Naive B cell (primary cell): Measurements from ENCODE around the gene SCMH1. TPM values are rescaled to one million over a fixed set of nuclear protein-coding genes. Genes with fewer than 3 reads are reported as not detected.
A peak's percentile ranks its signal among the peaks of the same experiment; 100 is the strongest.
"Not testable (repeated sequence)": the region's sequence is repeated elsewhere in the genome, so short reads cannot be mapped to it uniquely, and the experiment has no call there.

ENCODE experiments used
- ATAC-seq, 2 donors: fragments of 150-1000 bp; cut with Tn5 transposase; 2 replicates each; pipeline ENCODE4 v1.10.0; 2021; ENCODE audit warnings: low read depth in 2 of 2, mild to moderate bottlenecking in 2 of 2, moderate library complexity in 2 of 2
- DNase-seq: peaks from one replicate; pipeline ENCODE4 v3.0.0; 2022
- H3K27ac Mint-ChIP-seq, 6 donors: one replicate each; pipeline ENCODE4 v1.8.0; 2020 to 2022; ENCODE audit warnings: mild to moderate bottlenecking in 6 of 6, mixed read lengths in 6 of 6, moderate library complexity in 5 of 6, inconsistent platforms in 2 of 6
- H3K27me3 Mint-ChIP-seq, 3 donors: one replicate each; pipeline ENCODE4 v1.8.0; 2021 to 2022; ENCODE audit warnings: mixed read lengths in 3 of 3, mild to moderate bottlenecking in 1 of 3
- H3K36me3 Mint-ChIP-seq, 2 donors: one replicate each; pipeline ENCODE4 v1.8.0; 2020 to 2022; ENCODE audit warnings: mixed read lengths in 2 of 2, inconsistent platforms in 1 of 2, mild to moderate bottlenecking in 1 of 2
- H3K4me1 Mint-ChIP-seq, 3 donors: one replicate each; pipeline ENCODE4 v1.8.0; 2020 to 2022; ENCODE audit warnings: mixed read lengths in 3 of 3, inconsistent platforms in 1 of 3, mild to moderate bottlenecking in 1 of 3, moderate library complexity in 1 of 3
- H3K4me3 Mint-ChIP-seq, 8 donors: one replicate each; pipeline ENCODE4 v1.8.0; 2020 to 2022; ENCODE audit warnings: mild to moderate bottlenecking in 8 of 8, mixed read lengths in 8 of 8, moderate library complexity in 8 of 8, inconsistent platforms in 2 of 8
- H3K9me3 Mint-ChIP-seq, 7 donors: one replicate each; pipeline ENCODE4 v1.8.0; 2020 to 2022; ENCODE audit warnings: mixed read lengths in 7 of 7, mild to moderate bottlenecking in 5 of 7, inconsistent platforms in 2 of 7, moderate library complexity in 1 of 7
- polyA plus RNA-seq, 6 donors: library from polyadenylated mRNA; unstranded; fragments of 300-500 nt; fragmentation: Illumina TruSeq; gene quantifications; one replicate each; pipeline ENCODE4 v1.2.3, GENCODE V29; 2021; ENCODE audit warnings: low read depth in 6 of 6

Gene SCMH1
- polyA plus RNA-seq, 6 donors from 2014 or later = 2.1 to 16.9 (median 6.2) TPM

GRCh38 chr1:41152622-41153044, 89.5 kb downstream of the SCMH1 start:
- Mint-ChIP-seq H3K9me3 (no peaks in the 10 kb centered on the region), H3K27ac (no peak overlapping the region), H3K4me3 (no peak overlapping the region), H3K4me1 (no peaks in the 10 kb centered on the region), H3K27me3 (no peaks in the 10 kb centered on the region), H3K36me3 (peaks cover 14 to 16% of the 10 kb centered on the region in 2 donors)
- DNase-seq (no peak), ATAC-seq (no peak)

GRCh38 chr1:41151846-41152245, 90.3 kb downstream of the SCMH1 start:
- ATAC-seq = no peak
- DNase-seq = no peak
- Mint-ChIP-seq H3K4me3 (no peak overlapping the region), H3K4me1 (no peaks in the 10 kb centered on the region), H3K36me3 (peaks cover 14 to 16% of the 10 kb centered on the region in 2 donors), H3K9me3 (no peaks in the 10 kb centered on the region), H3K27me3 (no peaks in the 10 kb centered on the region), H3K27ac (no peak overlapping the region)

- Mint-ChIP-seq H3K4me1 (no peaks in the 10 kb centered on the region), H3K27ac (no peak overlapping the region), H3K27me3 (no peaks in the 10 kb centered on the region), H3K36me3 (peaks cover 14 to 16% of the 10 kb centered on the region in 2 donors), H3K9me3 (no peaks in the 10 kb centered on the region), H3K4me3 (no peak overlapping the region)
- DNase-seq (no peak), ATAC-seq (no peak)
Observed at GRCh38 chr1:41149570-41149969, 92.5 kb downstream of the SCMH1 start.

- H3K27ac Mint-ChIP-seq = peak overlapping the region in 1 of 6 donors; percentile 32
- H3K4me1 Mint-ChIP-seq = no peaks in the 10 kb centered on the region
- peaks cover 0 to 12% (median 8%) of the 10 kb centered on the region in 7 donors for H3K9me3 Mint-ChIP-seq
- ATAC-seq (no peak), DNase-seq (no peak)
- H3K27me3 Mint-ChIP-seq = no peaks in the 10 kb centered on the region
- H3K36me3 Mint-ChIP-seq = peaks cover 24 to 37% of the 10 kb centered on the region in 2 donors
- no peak overlapping the region for H3K4me3 Mint-ChIP-seq
Observed at GRCh38 chr1:41144285-41144684, 97.8 kb downstream of the SCMH1 start.

GRCh38 chr1:41138549-41138948, 103.6 kb downstream of the SCMH1 start:
- ATAC-seq (no peak), DNase-seq (no peak)
- H3K27ac Mint-ChIP-seq = peak overlapping the region in 1 of 6 donors; percentile 80
- peaks cover 44 to 50% of the 10 kb centered on the region in 2 donors for H3K36me3 Mint-ChIP-seq
- no peak overlapping the region for H3K4me3 Mint-ChIP-seq
- peaks cover 6 to 10% (median 8%) of the 10 kb centered on the region in 3 donors for H3K4me1 Mint-ChIP-seq
- no peaks in the 10 kb centered on the region for H3K27me3 Mint-ChIP-seq
- H3K9me3 Mint-ChIP-seq = peaks cover 4 to 17% (median 12%) of the 10 kb centered on the region in 7 donors

GRCh38 chr1:41135196-41135947, 106.7 kb downstream of the SCMH1 start:
- H3K9me3 Mint-ChIP-seq = peaks cover 4 to 9% (median 5%) of the 10 kb centered on the region in 7 donors
- H3K4me3 Mint-ChIP-seq = no peak overlapping the region
- H3K27ac Mint-ChIP-seq = peak overlapping the region in 3 of 6 donors; percentile 47 to 73 (median 71)
- no peak for ATAC-seq
- H3K27me3 Mint-ChIP-seq = no peaks in the 10 kb centered on the region
- no peak for DNase-seq
- H3K36me3 Mint-ChIP-seq = peaks cover 37 to 38% of the 10 kb centered on the region in 2 donors
- H3K4me1 Mint-ChIP-seq = peaks cover 6 to 10% (median 8%) of the 10 kb centered on the region in 3 donors

- Mint-ChIP-seq H3K4me3 (peak overlapping the region in 1 of 8 donors; percentile 62), H3K27ac (peak overlapping the region in 2 of 6 donors; percentile 18 to 58), H3K36me3 (peaks cover 28 to 36% of the 10 kb centered on the region in 2 donors)
- peak; percentile 10 for DNase-seq
- not testable (repeated sequence) for H3K27me3 Mint-ChIP-seq, H3K4me1 Mint-ChIP-seq, H3K9me3 Mint-ChIP-seq
- peak; percentile 27 to 44 for ATAC-seq
Observed at GRCh38 chr1:41134325-41134724, 107.8 kb downstream of the SCMH1 start.

GRCh38 chr1:41122851-41123518, 119.1 kb downstream of the SCMH1 start:
- H3K4me3 Mint-ChIP-seq = no peak overlapping the region
- no peaks in the 10 kb centered on the region for H3K27me3 Mint-ChIP-seq
- H3K36me3 Mint-ChIP-seq = peaks cover under 1 to 2% of the 10 kb centered on the region in 2 donors
- DNase-seq (no peak), ATAC-seq (peak in 1 of 2 donors; percentile 32)
- peaks cover 0 to 9% (median 0%) of the 10 kb centered on the region in 3 donors for H3K4me1 Mint-ChIP-seq
- peak overlapping the region in 1 of 6 donors; percentile 24 for H3K27ac Mint-ChIP-seq
- no peaks in the 10 kb centered on the region for H3K9me3 Mint-ChIP-seq

- no peak overlapping the region for H3K4me3 Mint-ChIP-seq
- H3K36me3 Mint-ChIP-seq = peaks cover 7 to 9% of the 10 kb centered on the region in 2 donors
- peak overlapping the region in 2 of 6 donors; percentile 3 to 53 for H3K27ac Mint-ChIP-seq
- no peaks in the 10 kb centered on the region for H3K27me3 Mint-ChIP-seq
- H3K4me1 Mint-ChIP-seq = peaks cover 0 to 9% (median 0%) of the 10 kb centered on the region in 3 donors
- ATAC-seq (no peak), DNase-seq (no peak)
- H3K9me3 Mint-ChIP-seq = no peaks in the 10 kb centered on the region
Observed at GRCh38 chr1:41122148-41122547, 120.0 kb downstream of the SCMH1 start.

- no peak overlapping the region for H3K4me3 Mint-ChIP-seq
- H3K9me3 Mint-ChIP-seq = no peaks in the 10 kb centered on the region
- peaks cover 0 to 9% (median 0%) of the 10 kb centered on the region in 3 donors for H3K4me1 Mint-ChIP-seq
- H3K36me3 Mint-ChIP-seq = peaks cover 20 to 28% of the 10 kb centered on the region in 2 donors
- H3K27me3 Mint-ChIP-seq = no peaks in the 10 kb centered on the region
- ATAC-seq (no peak), DNase-seq (no peak)
- no peak overlapping the region for H3K27ac Mint-ChIP-seq
Observed at GRCh38 chr1:41118645-41119044, 123.5 kb downstream of the SCMH1 start.

GRCh38 chr1:41117241-41117640, 124.9 kb downstream of the SCMH1 start:
- not testable (repeated sequence) for DNase-seq, H3K4me3 Mint-ChIP-seq, H3K4me1 Mint-ChIP-seq, H3K27ac Mint-ChIP-seq, H3K9me3 Mint-ChIP-seq, H3K27me3 Mint-ChIP-seq, ATAC-seq
- H3K36me3 Mint-ChIP-seq = peaks cover 20 to 34% of the 10 kb centered on the region in 2 donors

GRCh38 chr1:41110736-41111135, 131.4 kb downstream of the SCMH1 start:
- Mint-ChIP-seq H3K4me1 (peaks cover under 1 to 17% (median 4%) of the 10 kb centered on the region in 3 donors), H3K36me3 (peaks cover 31 to 39% of the 10 kb centered on the region in 2 donors), H3K27ac (peak overlapping the region in 1 of 6 donors; percentile 67), H3K9me3 (peaks cover 0 to 3% (median 0%) of the 10 kb centered on the region in 7 donors), H3K27me3 (no peaks in the 10 kb centered on the region), H3K4me3 (no peak overlapping the region)
- DNase-seq (no peak), ATAC-seq (no peak)

GRCh38 chr1:41110286-41110685, 131.8 kb downstream of the SCMH1 start:
- DNase-seq = no peak
- H3K9me3 Mint-ChIP-seq = peaks cover 0 to 3% (median 0%) of the 10 kb centered on the region in 7 donors
- peaks cover 27 to 36% of the 10 kb centered on the region in 2 donors for H3K36me3 Mint-ChIP-seq
- H3K4me3 Mint-ChIP-seq = no peak overlapping the region
- no peaks in the 10 kb centered on the region for H3K27me3 Mint-ChIP-seq
- H3K27ac Mint-ChIP-seq = peak overlapping the region in 1 of 6 donors; percentile 41
- ATAC-seq = no peak
- peaks cover 4 to 21% (median 9%) of the 10 kb centered on the region in 3 donors for H3K4me1 Mint-ChIP-seq
